K562 (cell line): ENCODE results near the gene ARL6IP4. TPM values are rescaled to one million over a fixed set of nuclear protein-coding genes. Genes with fewer than 3 reads are reported as not detected.
A peak's percentile ranks its signal among the peaks of the same experiment; 100 is the strongest.

Experiments
- ETS2 ChIP-seq: IDR thresholded peaks from 2 replicates; pipeline ENCODE4 v1.6.1; 2016; ENCODE audit warnings: borderline replicate concordance, missing genetic modification characterization, mild to moderate bottlenecking, moderate library complexity, missing compliant biosample characterization; ENCODE audit not compliant: poor library complexity, severe bottlenecking
- HMG20A ChIP-seq: fragments of 450-650 bp; formaldehyde crosslinking; conservative IDR thresholded peaks from 2 replicates; pipeline ENCODE4 v1.4.0; 2020; ENCODE audit warnings: mild to moderate bottlenecking, mixed read lengths
- ILK ChIP-seq: fragments of 450-650 bp; IDR thresholded peaks from 2 replicates; pipeline ENCODE4 v1.6.1; 2016; ENCODE audit warnings: missing genetic modification characterization, low read depth, mild to moderate bottlenecking, missing compliant biosample characterization, moderate library complexity, borderline replicate concordance
- KLF10 ChIP-seq: fragments of 250-450 bp; sonication (Bioruptor Pico); IDR thresholded peaks from 2 replicates; pipeline ENCODE4 v1.6.1; 2021; ENCODE audit warnings: matching md5 sums
- PHF21A ChIP-seq: fragments of 450-650 bp; IDR thresholded peaks from 2 replicates; pipeline ENCODE4 v1.6.1; 2017; ENCODE audit warnings: low read depth, borderline replicate concordance
- POLR2AphosphoS5 ChIP-seq: IDR thresholded peaks from 2 replicates; pipeline ENCODE4 v1.6.1; 2011; ENCODE audit warnings: mild to moderate bottlenecking, low read depth, low read length, moderate library complexity; ENCODE audit not compliant: control insufficient read depth, insufficient read depth
- SUPT5H ChIP-seq: fragments of 450-650 bp; IDR thresholded peaks from 2 replicates; pipeline ENCODE4 v1.6.1; 2016
- XRCC4 ChIP-seq: IDR thresholded peaks from one replicate; pipeline ENCODE4 v1.6.1; 2011; ENCODE audit not compliant: insufficient read depth, insufficient read length; ENCODE audit errors: extremely low read depth
- ZNF140 ChIP-seq: fragments of 250-450 bp; sonication (Bioruptor Pico); IDR thresholded peaks from 2 replicates; pipeline ENCODE4 v1.8.0; 2021; ENCODE audit warnings: moderate library complexity, mild to moderate bottlenecking, inconsistent platforms
- ZNF263 ChIP-seq: sonication (generic); formaldehyde crosslinking; IDR thresholded peaks from 2 replicates; pipeline ENCODE4 v1.8.0; 2022; ENCODE audit warnings: mild to moderate bottlenecking, missing genetic modification reagents, borderline replicate concordance
- ZNF431 ChIP-seq: sonication (generic); formaldehyde crosslinking; IDR thresholded peaks from 2 replicates; pipeline ENCODE4 v1.8.0; 2022; ENCODE audit warnings: mild to moderate bottlenecking, missing genetic modification reagents
- ZSCAN29 ChIP-seq: fragments of 450-650 bp; IDR thresholded peaks from 2 replicates; pipeline ENCODE4 v1.6.1; 2017
- polyA plus RNA-seq, 8 experiments: library from polyadenylated mRNA; depleted of rRNA in 4 of 8; stranded (reverse) in 5 of 8; unstranded in 3 of 8; fragments of >200 nt; fragmentation: Nextera tagmentation in 2 of 8; fragmentation: Illumina TruSeq in 1 of 8; extraction: Ambion mirVana in 2 of 8; extraction: Trizol in 1 of 8; gene quantifications; 2 replicates each; pipeline versions ENCODE4 v1.2.1 to v1.2.3, GENCODE V29; 2011 to 2014; ENCODE audit warnings: inconsistent platforms in 1 of 8, missing spikeins in 1 of 8
- total RNA-seq, 7 experiments: library from RNA; depleted of rRNA in 6 of 7; stranded (reverse); fragments of >200 nt in 6 of 7; fragmentation: Illumina TruSeq in 2 of 7; extraction: Trizol in 2 of 7; gene quantifications; 2 replicates each; pipeline versions ENCODE4 v1.2.1 to v1.2.3, GENCODE V29; 2011 to 2021; ENCODE audit warnings: low replicate concordance in 1 of 7
- TF ChIP-seq, protein P1 (sequence below): fragments of 450-650 bp; IDR thresholded peaks from 2 replicates; pipeline ENCODE4 v1.6.1; 2017; ENCODE audit warnings: antibody characterized with exemption, mild to moderate bottlenecking
- TF ChIP-seq, protein P2 (sequence below): sonication (generic); formaldehyde crosslinking; IDR thresholded peaks from 2 replicates; pipeline ENCODE4 v1.9.0; 2022; ENCODE audit warnings: mild to moderate bottlenecking, missing genetic modification reagents

ARL6IP4 gene
- total and polyA plus RNA-seq, 9 of the 15 experiments (the other 6 are each of a cell fraction or from before 2014, with no cell fraction given): 2.4 to 255 (median 151) TPM

DNA sequence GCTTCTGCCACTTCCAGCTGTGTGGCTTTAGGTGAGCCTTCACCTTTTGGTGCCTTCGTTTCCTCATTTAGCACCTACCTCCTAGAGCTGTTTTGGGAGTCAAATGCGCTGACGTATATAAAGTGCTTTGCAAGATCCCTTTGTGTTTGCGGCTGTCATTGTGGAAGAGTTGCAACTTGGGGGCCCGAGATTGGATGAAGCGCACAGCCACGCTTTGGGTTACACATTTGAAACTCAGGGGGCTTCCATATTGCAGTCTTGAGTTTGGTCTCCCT is 636 bp upstream of the ARL6IP4 start (continued):
- no peak for TF ChIP-seq PHF21A
- no peak for TF ChIP-seq KLF10 (CRISPR knock-in tag)
- no peak for TF ChIP-seq ZSCAN29
- TF ChIP-seq ZNF140 (CRISPR knock-in tag): no peak
- no peak for TF ChIP-seq ZNF263
- TF ChIP-seq SUPT5H: 0 out of 2 replicates have a peak, but pooled peaks have one; percentile 16
- no peak for TF ChIP-seq XRCC4
- no peak for TF ChIP-seq POLR2AphosphoS5
- no peak for TF ChIP-seq ETS2
- TF ChIP-seq ZNF431: no peak
- no peak for TF ChIP-seq ILK (tag)
- TF ChIP-seq HMG20A (CRISPR knock-in tag): no peak
- TF ChIP-seq, protein P1, sequence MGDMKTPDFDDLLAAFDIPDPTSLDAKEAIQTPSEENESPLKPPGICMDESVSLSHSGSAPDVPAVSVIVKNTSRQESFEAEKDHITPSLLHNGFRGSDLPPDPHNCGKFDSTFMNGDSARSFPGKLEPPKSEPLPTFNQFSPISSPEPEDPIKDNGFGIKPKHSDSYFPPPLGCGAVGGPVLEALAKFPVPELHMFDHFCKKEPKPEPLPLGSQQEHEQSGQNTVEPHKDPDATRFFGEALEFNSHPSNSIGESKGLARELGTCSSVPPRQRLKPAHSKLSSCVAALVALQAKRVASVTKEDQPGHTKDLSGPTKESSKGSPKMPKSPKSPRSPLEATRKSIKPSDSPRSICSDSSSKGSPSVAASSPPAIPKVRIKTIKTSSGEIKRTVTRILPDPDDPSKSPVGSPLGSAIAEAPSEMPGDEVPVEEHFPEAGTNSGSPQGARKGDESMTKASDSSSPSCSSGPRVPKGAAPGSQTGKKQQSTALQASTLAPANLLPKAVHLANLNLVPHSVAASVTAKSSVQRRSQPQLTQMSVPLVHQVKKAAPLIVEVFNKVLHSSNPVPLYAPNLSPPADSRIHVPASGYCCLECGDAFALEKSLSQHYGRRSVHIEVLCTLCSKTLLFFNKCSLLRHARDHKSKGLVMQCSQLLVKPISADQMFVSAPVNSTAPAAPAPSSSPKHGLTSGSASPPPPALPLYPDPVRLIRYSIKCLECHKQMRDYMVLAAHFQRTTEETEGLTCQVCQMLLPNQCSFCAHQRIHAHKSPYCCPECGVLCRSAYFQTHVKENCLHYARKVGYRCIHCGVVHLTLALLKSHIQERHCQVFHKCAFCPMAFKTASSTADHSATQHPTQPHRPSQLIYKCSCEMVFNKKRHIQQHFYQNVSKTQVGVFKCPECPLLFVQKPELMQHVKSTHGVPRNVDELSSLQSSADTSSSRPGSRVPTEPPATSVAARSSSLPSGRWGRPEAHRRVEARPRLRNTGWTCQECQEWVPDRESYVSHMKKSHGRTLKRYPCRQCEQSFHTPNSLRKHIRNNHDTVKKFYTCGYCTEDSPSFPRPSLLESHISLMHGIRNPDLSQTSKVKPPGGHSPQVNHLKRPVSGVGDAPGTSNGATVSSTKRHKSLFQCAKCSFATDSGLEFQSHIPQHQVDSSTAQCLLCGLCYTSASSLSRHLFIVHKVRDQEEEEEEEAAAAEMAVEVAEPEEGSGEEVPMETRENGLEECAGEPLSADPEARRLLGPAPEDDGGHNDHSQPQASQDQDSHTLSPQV: no peak
- TF ChIP-seq, protein P2, sequence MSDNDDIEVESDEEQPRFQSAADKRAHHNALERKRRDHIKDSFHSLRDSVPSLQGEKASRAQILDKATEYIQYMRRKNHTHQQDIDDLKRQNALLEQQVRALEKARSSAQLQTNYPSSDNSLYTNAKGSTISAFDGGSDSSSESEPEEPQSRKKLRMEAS (CRISPR knock-in tag): no peak
